Left ventricle myocardium inferior (tissue), 1 donor: ENCODE results near the gene ASTN2. TPM values are rescaled to one million over a fixed set of nuclear protein-coding genes. Genes with fewer than 3 reads are reported as not detected.

ENCODE experiments used
- DNase-seq: peaks from one replicate; pipeline ENCODE4 v3.0.0-alpha.2; 2020
- H3K27ac ChIP-seq: fragments of 200-600 bp; replicated peaks from 2 replicates; pipeline ENCODE4 v1.8.0; 2021
- H3K27me3 ChIP-seq: fragments of 200-600 bp; 2 replicates; pipeline ENCODE4 v1.8.0; 2021; ENCODE audit warnings: low read depth
- H3K36me3 ChIP-seq: fragments of 200-600 bp; 2 replicates; pipeline ENCODE4 v1.8.0; 2021
- H3K4me1 ChIP-seq: fragments of 200-600 bp; 2 replicates; pipeline ENCODE4 v1.8.0; 2021
- H3K4me3 ChIP-seq: fragments of 200-600 bp; 2 replicates; pipeline ENCODE4 v1.8.0; 2021; ENCODE audit warnings: mild to moderate bottlenecking, moderate library complexity
- H3K9me3 ChIP-seq: fragments of 200-600 bp; replicated peaks from 2 replicates; pipeline ENCODE4 v1.8.0; 2021
- CTCF ChIP-seq: fragments of 200-600 bp; IDR thresholded peaks from 2 replicates; pipeline ENCODE4 v1.8.0; 2021; ENCODE audit warnings: antibody characterized with exemption, mild to moderate bottlenecking, borderline replicate concordance
- intact Hi-C: fragments of 100-400 bp; cut with micrococcal nuclease; formaldehyde crosslinking; loops from one replicate; pipeline ENCODE4 v1.11.0; 2022
- total RNA-seq: library from RNA; stranded (reverse); fragmentation: NEBNext Ultra II Directional; extraction: Animal tissue kit (Norgen Biotek cat#: 25700); gene quantifications from one replicate; pipeline ENCODE4 v1.2.1, GENCODE V29; 2021
- donor health status: DM: no; HTN: yes; CAD: no; lungs with severe emphysema.

The ASTN2 gene
- total RNA-seq, 1 donor from 2014 or later, result 6.1 TPM

- H3K4me1 ChIP-seq, result no peaks in the 10 kb centered on the region
- no peaks in the 10 kb centered on the region for H3K9me3 ChIP-seq
- peaks cover 18% of the 10 kb centered on the region for H3K27me3 ChIP-seq
- no peaks in the 10 kb centered on the region for H3K36me3 ChIP-seq
- intact Hi-C loops, result no loop called here
- no peak for TF ChIP-seq CTCF
- DNase-seq, result no peak
- H3K4me3 ChIP-seq, result no peak overlapping the region
- no peak overlapping the region for H3K27ac ChIP-seq
These were observed 97.7 kb downstream of the ASTN2 start for GRCh38 chr9:117317192-117317591.

GRCh38 chr9:117315236-117315635 is 99.6 kb downstream of the ASTN2 start:
- TF ChIP-seq CTCF, result no peak
- no peaks in the 10 kb centered on the region for H3K36me3 ChIP-seq
- H3K27ac ChIP-seq, result no peak overlapping the region
- intact Hi-C loops, result no loop called here
- no peak for DNase-seq
- H3K4me3 ChIP-seq, result no peak overlapping the region
- peaks cover 20% of the 10 kb centered on the region for H3K27me3 ChIP-seq
- no peaks in the 10 kb centered on the region for H3K9me3 ChIP-seq
- no peaks in the 10 kb centered on the region for H3K4me1 ChIP-seq

GRCh38 chr9:117313989-117314388 is 100.9 kb downstream of the ASTN2 start:
- H3K4me3 ChIP-seq, result no peak overlapping the region
- intact Hi-C loops, result no loop called here
- no peaks in the 10 kb centered on the region for H3K36me3 ChIP-seq
- DNase-seq, result no peak
- peaks cover 25% of the 10 kb centered on the region for H3K27me3 ChIP-seq
- H3K9me3 ChIP-seq, result no peaks in the 10 kb centered on the region
- no peak for TF ChIP-seq CTCF
- H3K4me1 ChIP-seq, result no peaks in the 10 kb centered on the region
- no peak overlapping the region for H3K27ac ChIP-seq

DNA sequence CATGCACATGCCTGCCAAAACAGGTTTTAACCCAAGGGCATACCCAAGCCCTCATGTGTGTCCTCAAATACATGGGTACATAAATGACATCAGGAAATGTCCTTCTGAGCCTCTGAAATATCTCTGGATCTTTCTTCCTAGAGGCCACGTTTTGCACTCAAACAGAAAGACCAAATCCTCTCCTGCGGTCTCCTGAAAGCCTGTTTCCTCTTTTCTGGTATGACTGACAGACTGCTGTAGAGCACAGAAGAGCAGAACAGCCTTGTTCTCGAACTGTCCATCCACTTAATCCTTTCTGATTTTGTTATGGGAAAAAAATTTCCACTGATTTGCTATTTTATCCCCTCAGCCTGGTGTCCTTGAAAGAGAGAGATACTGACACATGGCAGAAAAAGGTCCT is 107.2 kb downstream of the ASTN2 start:
- no peaks in the 10 kb centered on the region for H3K9me3 ChIP-seq
- H3K4me3 ChIP-seq, result no peak overlapping the region
- H3K27me3 ChIP-seq, result peaks cover 65% of the 10 kb centered on the region
- intact Hi-C loops, result no loop called here
- no peak for TF ChIP-seq CTCF
- no peak overlapping the region for H3K27ac ChIP-seq
- no peak for DNase-seq
- H3K4me1 ChIP-seq, result no peaks in the 10 kb centered on the region
- H3K36me3 ChIP-seq, result no peaks in the 10 kb centered on the region

GRCh38 chr9:117306032-117306431 is 108.8 kb downstream of the ASTN2 start:
- no peak for DNase-seq
- intact Hi-C loops, result no loop called here
- Histone ChIP-seq H3K27me3 (peaks cover 65% of the 10 kb centered on the region), H3K9me3 (no peaks in the 10 kb centered on the region), H3K27ac (no peak overlapping the region), H3K36me3 (no peaks in the 10 kb centered on the region), H3K4me3 (no peak overlapping the region), H3K4me1 (no peaks in the 10 kb centered on the region)
- no peak for TF ChIP-seq CTCF

- no peak for DNase-seq
- Histone ChIP-seq H3K4me1 (no peaks in the 10 kb centered on the region), H3K9me3 (no peaks in the 10 kb centered on the region), H3K27ac (no peak overlapping the region), H3K27me3 (peaks cover 60% of the 10 kb centered on the region), H3K4me3 (no peak overlapping the region), H3K36me3 (no peaks in the 10 kb centered on the region)
- TF ChIP-seq CTCF, result no peak
- intact Hi-C loops, result no loop called here
These were observed 109.4 kb downstream of the ASTN2 start for GRCh38 chr9:117305454-117305853.
